ENCODE measurements around the gene PRR15.

PRR15 gene

DNA sequence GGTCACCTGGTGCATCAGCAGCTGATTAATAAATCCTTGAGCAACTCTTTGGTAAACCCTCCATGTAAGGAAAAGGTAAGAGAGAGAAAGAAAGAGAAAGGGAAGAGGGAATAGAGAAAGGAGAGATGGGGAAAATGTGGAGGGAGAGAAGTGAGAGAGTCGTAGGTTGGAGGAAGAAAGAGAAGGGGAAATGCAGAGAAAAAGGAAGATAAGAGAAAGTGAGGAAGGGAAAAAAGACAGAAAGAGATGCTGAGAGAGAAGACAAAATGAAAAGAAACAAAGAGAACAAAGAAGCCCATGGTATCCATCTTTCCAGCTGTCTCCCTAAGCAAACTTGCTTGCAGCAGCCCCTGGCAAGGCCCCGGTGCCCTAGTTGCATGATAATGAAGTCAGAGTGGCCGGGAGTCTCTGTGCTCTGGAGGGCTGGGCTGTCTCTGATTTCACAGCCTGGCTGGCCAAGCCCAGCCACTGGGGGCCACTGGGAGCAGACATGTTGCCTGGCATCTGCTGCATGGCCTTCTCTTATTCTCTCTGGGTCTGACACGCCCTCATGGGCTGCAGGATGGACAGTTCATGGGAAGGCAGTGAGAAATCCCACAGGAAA is 48.4 kb downstream of the PRR15 start:
- DNase-seq, result no peak

DNA sequence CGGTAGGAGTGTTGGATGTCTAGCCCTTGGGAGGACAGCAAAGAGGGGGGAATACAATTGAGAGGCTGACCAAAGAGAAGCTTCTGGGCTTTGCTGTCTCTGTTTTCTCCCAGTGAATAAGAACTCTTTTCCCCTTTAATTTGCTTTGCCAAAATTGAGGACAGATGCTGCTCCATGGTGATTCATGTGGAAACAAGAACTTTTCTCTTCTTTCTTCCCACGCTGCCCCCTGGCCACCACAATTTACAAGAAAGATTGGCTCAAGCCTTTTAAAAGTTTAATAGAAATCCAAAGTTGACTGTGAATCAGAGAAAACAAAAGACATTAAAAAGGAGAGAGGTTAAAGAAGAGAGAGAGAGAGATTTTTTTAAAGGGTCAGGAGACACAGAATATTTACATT is 49.0 kb downstream of the PRR15 start:
- no peak for DNase-seq

DNA sequence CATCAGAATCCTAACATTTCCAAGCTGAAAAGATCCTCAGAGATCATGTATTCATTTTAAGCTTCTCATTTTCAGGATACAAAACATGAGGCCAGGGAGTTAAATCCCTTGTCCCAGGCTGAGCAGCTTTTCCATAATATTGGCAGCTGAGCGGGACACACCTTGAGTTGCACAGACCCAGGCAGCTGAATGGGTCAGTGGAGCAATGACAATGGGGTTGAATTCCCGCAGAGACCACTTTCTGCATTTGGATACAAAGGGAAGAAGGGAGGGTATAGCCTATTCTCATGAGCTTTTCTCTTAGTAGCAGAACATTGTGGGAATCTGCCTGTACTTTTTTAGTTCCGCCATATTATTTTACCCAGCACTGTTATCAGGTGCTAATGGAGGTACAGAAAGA is 49.5 kb downstream of the PRR15 start:
- DNase-seq, result no peak

DNA sequence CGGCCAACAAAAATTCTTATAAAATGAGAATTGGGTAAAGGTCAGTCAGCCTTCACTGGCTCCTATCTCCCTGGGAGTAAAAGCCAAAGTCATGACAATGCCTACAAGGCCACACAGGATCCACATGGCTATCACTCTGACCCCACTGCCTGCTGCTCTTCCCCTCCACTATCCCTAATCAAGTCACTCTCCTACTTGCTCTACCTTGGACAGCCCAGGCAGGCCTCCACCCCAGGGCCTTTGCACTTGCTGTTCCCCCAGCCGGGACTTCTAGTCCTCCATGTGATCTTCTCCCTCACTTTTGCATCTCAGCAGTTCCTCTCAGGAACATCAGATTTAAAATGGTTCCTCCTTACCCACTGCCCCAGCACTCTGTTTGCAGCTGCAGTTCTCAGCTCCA is 50.6 kb downstream of the PRR15 start:
- no peak for DNase-seq
